ENCODE measurements around the gene RPTOR. TPM values are rescaled to one million over a fixed set of nuclear protein-coding genes. Genes with fewer than 3 reads are reported as not detected.
"Not testable (repeated sequence)": the region's sequence is repeated elsewhere in the genome, so short reads cannot be mapped to it uniquely, and the experiment has no call there.

Gene RPTOR
- total RNA-seq, 2 experiments from 2014 or later: 53.1 to 54.0 TPM

DNA sequence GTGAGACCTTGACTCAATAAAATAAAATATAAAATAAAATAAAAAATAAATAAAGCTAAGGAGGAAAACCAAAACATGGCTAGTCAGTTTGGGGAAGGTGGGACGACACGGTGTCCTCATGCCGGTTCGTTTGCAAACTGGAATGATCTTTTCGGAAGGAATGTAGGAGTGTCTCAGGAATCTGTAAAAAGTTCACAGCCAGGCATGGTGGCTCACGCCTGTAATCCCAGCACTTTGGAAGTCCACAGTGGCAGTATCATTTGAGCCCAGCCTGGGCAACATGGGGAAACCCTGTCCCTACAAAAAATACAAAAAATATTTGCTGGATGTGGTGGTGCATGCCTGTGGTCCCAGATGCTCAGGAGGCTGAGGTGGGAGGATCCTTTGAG lies 14.7 kb upstream of the RPTOR start:
- no peak overlapping the region for H3K27ac Mint-ChIP-seq

DNA sequence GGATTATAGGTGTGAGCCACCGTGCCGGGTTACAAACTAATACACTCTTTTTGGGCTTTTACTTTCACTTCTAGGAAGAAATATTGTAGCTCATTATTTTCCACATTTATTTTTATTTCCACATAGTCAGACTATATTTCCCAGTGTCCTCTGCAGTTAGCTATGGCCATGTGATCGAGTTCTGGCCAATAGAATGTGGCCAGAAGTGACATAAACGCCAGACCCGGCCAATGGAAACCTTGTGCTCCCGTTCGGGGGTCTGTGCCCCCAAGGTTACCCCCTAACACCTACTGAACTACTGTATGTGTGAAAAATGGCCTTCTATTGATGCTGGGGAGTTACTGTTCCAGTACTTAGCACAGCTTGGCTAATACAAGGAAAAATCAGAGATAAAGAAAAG lies 13.2 kb upstream of the RPTOR start:
- no peak for DNase-seq
- CTCF ChIA-PET: interaction anchor here (1.3 to 1.9 kb wide), 2 partner anchors 58 to 368 kb away, joined by 3 to 4 read pairs; no protein-coding TSS in a partner anchor

More for the DNA sequence above, 14.7 kb upstream of the RPTOR start:
- H3K4me3 Mint-ChIP-seq: no peak overlapping the region
- no peaks in the 10 kb centered on the region for H3K36me3 Mint-ChIP-seq (ENCODE audit: low read depth)
- ChIA-PET CTCF (interaction anchor here (0.7 kb wide), 1 partner anchor 103 kb away, joined by 3 read pairs; no protein-coding TSS in a partner anchor), POLR2A (interaction anchor here (1.0 kb wide), 1 partner anchor 79 kb away, joined by 3 read pairs; no protein-coding TSS in a partner anchor)
- no peaks in the 10 kb centered on the region for H3K9me3 Mint-ChIP-seq (ENCODE audit: insufficient read depth)
- DNase-seq (no peak), ATAC-seq (no peak)
- H3K27me3 Mint-ChIP-seq (ENCODE audit: low read depth): peaks cover 18% of the 10 kb centered on the region
- no peaks in the 10 kb centered on the region for H3K4me1 Mint-ChIP-seq (ENCODE audit: low read depth)

DNA sequence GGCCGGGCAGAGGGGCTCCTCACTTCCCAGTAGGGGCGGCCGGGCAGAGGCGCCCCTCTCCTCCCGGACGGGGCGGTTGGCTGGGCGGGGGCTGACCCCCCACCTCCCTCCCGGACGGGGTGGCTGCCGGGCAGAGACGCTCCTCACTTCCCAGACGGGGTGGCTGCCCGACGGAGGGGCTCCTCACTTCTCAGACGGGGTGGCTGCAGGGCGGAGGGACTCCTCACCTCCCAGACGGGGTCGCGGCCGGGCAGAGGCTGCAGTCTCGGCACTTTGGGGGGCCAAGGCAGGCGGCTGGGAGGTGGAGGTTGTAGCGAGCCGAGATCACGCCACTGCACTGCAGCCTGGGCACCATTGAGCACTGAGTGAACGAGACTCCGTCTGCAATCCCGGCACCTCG lies 7.3 kb upstream of the RPTOR start:
- DNase-seq; H3K9me3 Mint-ChIP-seq (ENCODE audit: insufficient read depth); H3K27me3 Mint-ChIP-seq (ENCODE audit: low read depth); POLR2A ChIA-PET; H3K4me3 Mint-ChIP-seq; ATAC-seq; H3K36me3 Mint-ChIP-seq (ENCODE audit: low read depth); CTCF ChIA-PET; H3K4me1 Mint-ChIP-seq (ENCODE audit: low read depth); H3K27ac Mint-ChIP-seq: not testable (repeated sequence)

More for the DNA sequence above, 13.2 kb upstream of the RPTOR start:
- no peaks in the 10 kb centered on the region for H3K36me3 Mint-ChIP-seq (ENCODE audit: low read depth)
- no peaks in the 10 kb centered on the region for H3K9me3 Mint-ChIP-seq (ENCODE audit: insufficient read depth)
- no peak overlapping the region for H3K27ac Mint-ChIP-seq
- POLR2A ChIA-PET: no interaction called here
- no peak overlapping the region for H3K4me3 Mint-ChIP-seq
- H3K4me1 Mint-ChIP-seq (ENCODE audit: low read depth): no peaks in the 10 kb centered on the region
- H3K27me3 Mint-ChIP-seq (ENCODE audit: low read depth): peaks cover 11% of the 10 kb centered on the region
- no peak for ATAC-seq

DNA sequence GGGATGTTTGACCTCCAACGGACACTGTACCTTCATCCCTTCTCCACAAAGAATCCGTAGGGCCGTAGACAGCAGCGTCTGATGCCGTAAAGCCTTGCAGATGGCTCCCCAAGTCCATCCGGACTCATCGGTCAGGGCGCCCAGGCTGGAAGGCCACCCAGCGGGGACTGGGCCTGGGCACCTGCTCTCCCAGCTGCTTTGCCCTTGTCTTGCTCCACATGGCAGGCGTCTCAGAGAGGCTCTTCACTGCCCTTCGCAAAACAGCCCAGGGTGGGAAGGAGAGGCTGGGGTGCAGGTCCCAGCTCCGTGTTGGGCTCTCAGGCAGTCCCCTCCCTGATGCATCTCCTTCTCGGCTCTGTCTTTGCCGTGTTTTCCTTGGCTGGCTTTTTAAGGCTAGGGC lies 6.2 kb upstream of the RPTOR start:
- Mint-ChIP-seq H3K4me1 (ENCODE audit: low read depth) (peaks cover 6% of the 10 kb centered on the region), H3K27ac (no peak overlapping the region), H3K36me3 (ENCODE audit: low read depth) (no peaks in the 10 kb centered on the region), H3K9me3 (ENCODE audit: insufficient read depth) (no peaks in the 10 kb centered on the region), H3K4me3 (no peak overlapping the region), H3K27me3 (ENCODE audit: low read depth) (peaks cover 7% of the 10 kb centered on the region)
- CTCF ChIA-PET: interaction anchor here (1.2 kb wide), 1 partner anchor 24 kb away, joined by 3 read pairs; no protein-coding TSS in a partner anchor
- ATAC-seq (no peak), DNase-seq (no peak)
- POLR2A ChIA-PET: no interaction called here

DNA sequence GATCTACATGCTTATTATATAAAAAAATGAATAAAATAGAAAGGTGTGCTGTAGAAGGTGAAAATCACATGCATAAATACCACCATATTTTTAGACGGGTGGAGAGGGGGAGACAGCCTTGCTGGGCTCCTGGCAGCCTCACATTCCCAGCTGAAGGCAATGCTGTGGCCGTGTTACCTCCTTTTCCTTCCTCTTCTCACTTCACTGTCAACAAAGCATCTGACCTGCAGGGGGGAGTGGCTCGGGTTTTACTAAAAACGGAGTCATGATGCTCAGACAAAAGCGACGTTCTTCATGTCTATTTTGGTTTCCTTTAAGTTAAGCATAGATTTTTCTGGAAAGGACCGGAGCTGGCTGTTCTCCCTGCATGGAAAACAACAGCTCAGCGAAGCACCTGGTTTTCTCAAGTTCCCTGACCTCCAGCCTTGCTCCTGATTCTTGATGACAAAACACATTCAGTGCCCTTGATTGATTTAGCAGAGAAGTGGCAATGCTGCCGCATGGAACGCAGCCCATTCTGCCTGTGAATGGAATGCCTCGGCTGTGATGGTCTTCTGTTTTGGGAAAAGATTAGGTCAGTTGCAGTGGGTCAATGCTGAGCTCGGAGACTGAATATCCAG lies 5.5 kb upstream of the RPTOR start:
- Mint-ChIP-seq H3K4me1 (ENCODE audit: low read depth) (peaks cover 9% of the 10 kb centered on the region), H3K4me3 (no peak overlapping the region), H3K9me3 (ENCODE audit: insufficient read depth) (no peaks in the 10 kb centered on the region), H3K27ac (no peak overlapping the region), H3K36me3 (ENCODE audit: low read depth) (no peaks in the 10 kb centered on the region), H3K27me3 (ENCODE audit: low read depth) (peaks cover 7% of the 10 kb centered on the region)
- DNase-seq (peak; percentile 36), ATAC-seq (no peak)
- POLR2A ChIA-PET: no interaction called here
- CTCF ChIA-PET: interaction anchor here (1.2 to 1.7 kb wide), 2 partner anchors 24 to 37 kb away, joined by 3 read pairs; no protein-coding TSS in a partner anchor

DNA sequence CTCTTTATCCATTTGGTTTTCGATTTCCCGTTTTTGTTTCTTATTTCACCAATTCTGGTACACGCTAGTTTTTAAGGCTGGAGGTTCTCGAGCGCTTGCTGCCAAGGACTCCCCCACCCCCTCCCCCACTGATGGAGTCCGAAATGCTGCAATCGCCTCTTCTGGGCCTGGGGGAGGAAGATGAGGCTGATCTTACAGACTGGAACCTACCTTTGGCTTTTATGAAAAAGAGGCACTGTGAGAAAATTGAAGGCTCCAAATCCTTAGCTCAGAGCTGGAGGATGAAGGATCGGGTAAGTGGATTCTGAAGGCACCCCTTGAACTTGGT lies 825 bp downstream of the RPTOR start:
- peaks cover 5% of the 10 kb centered on the region for H3K36me3 Mint-ChIP-seq (ENCODE audit: low read depth)
- H3K27me3 Mint-ChIP-seq (ENCODE audit: low read depth): no peaks in the 10 kb centered on the region
- DNase-seq (no peak), ATAC-seq (no peak)
- ChIA-PET CTCF (interaction anchor here (1.1 to 2.4 kb wide), 5 partner anchors 23 to 130 kb away, joined by 3 to 11 read pairs (median 3); no protein-coding TSS in a partner anchor), POLR2A (interaction anchor here (0.9 to 2.0 kb wide), 3 partner anchors 19 to 118 kb away, joined by 3 to 8 read pairs (median 3); no protein-coding TSS in a partner anchor)
- peak overlapping the region; percentile 91 for H3K4me3 Mint-ChIP-seq
- peaks cover 32% of the 10 kb centered on the region for H3K4me1 Mint-ChIP-seq (ENCODE audit: low read depth)
- peak overlapping the region; percentile 93 for H3K27ac Mint-ChIP-seq
- no peaks in the 10 kb centered on the region for H3K9me3 Mint-ChIP-seq (ENCODE audit: insufficient read depth)

DNA sequence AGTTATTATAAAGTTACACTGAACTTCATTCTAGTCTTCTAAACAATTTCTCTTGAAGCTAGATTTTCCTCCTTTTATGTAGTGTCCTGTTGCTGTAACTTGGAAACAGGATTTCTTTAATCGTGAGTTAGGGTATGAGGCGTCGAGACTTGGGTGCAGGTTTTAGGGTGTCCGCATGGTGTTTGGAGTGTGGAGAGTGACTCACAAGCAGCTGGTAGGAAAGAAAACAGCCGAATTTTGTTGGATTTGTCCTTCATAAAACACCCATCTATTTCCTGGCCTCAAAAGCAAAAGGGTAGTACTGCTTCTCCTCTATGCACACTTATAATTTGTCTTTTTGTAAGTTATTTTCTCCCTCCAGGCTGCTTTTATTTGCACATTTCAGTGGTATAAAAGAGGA lies 1.6 kb downstream of the RPTOR start:
- Mint-ChIP-seq H3K4me1 (ENCODE audit: low read depth) (peaks cover 32% of the 10 kb centered on the region), H3K9me3 (ENCODE audit: insufficient read depth) (no peaks in the 10 kb centered on the region), H3K27ac (no peak overlapping the region), H3K27me3 (ENCODE audit: low read depth) (no peaks in the 10 kb centered on the region), H3K4me3 (peak overlapping the region; percentile 91), H3K36me3 (ENCODE audit: low read depth) (peaks cover 5% of the 10 kb centered on the region)
- ATAC-seq (no peak), DNase-seq (no peak)
- ChIA-PET POLR2A (interaction anchor here (2.0 kb wide), 1 partner anchor 92 kb away, joined by 8 read pairs; no protein-coding TSS in a partner anchor), CTCF (interaction anchor here (1.2 to 2.4 kb wide), 3 partner anchors 29 to 353 kb away, joined by 3 to 11 read pairs (median 5); no protein-coding TSS in a partner anchor)

DNA sequence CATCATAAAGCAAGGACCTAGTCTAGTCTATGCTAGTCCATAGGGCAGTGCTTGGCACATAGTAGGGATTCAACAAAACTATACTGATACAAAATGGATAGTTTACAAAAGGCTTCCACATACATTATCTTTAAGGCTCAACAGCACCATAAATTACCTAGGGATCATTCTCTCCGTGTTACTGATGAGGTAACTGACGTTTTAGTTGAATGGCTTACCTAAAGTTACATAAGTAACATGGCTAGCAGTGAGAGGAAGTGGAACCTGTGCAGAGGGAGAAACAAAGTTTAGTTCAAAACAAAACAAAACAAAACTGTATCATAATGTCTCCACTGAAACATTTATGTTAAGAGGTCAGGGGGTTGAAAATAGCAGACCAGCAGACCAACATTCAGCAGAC lies 7.9 kb downstream of the RPTOR start:
- no peak overlapping the region for H3K4me3 Mint-ChIP-seq
- ChIA-PET POLR2A (no interaction called here), CTCF (no interaction called here)
- H3K4me1 Mint-ChIP-seq (ENCODE audit: low read depth): peaks cover 8% of the 10 kb centered on the region
- H3K36me3 Mint-ChIP-seq (ENCODE audit: low read depth): peaks cover 5% of the 10 kb centered on the region
- no peak for DNase-seq
- ATAC-seq: no peak
- no peaks in the 10 kb centered on the region for H3K9me3 Mint-ChIP-seq (ENCODE audit: insufficient read depth)
- H3K27me3 Mint-ChIP-seq (ENCODE audit: low read depth): no peaks in the 10 kb centered on the region
- no peak overlapping the region for H3K27ac Mint-ChIP-seq

DNA sequence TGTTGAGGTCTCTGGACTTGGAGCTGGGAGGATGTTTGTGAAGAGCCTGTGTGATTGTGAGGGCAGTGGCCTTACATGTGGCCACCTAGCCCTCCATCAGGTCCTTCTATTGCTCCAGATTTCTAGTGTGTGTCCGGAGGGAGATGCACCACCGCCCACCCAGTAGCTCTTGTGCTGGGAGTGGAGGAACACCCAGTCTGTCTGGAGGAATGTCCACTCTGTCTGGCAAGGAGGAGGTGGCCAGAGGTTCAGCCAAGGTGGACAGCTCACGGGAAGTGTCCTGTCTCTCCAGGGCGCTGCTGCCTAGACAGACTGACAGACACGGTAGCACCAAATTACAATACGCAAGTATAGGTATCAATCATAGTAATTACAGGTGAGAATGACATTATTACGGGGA lies 10.6 kb downstream of the RPTOR start:
- peaks cover 4% of the 10 kb centered on the region for H3K36me3 Mint-ChIP-seq (ENCODE audit: low read depth)
- no peak overlapping the region for H3K27ac Mint-ChIP-seq
- POLR2A ChIA-PET: no interaction called here
- no peak overlapping the region for H3K4me3 Mint-ChIP-seq
- no peaks in the 10 kb centered on the region for H3K27me3 Mint-ChIP-seq (ENCODE audit: low read depth)
- CTCF ChIA-PET: interaction anchor here (1.6 kb wide), 1 partner anchor 20 kb away, joined by 4 read pairs; no protein-coding TSS in a partner anchor
- no peak for DNase-seq
- no peak for ATAC-seq
- no peaks in the 10 kb centered on the region for H3K9me3 Mint-ChIP-seq (ENCODE audit: insufficient read depth)
- H3K4me1 Mint-ChIP-seq (ENCODE audit: low read depth): peaks cover 3% of the 10 kb centered on the region

DNA sequence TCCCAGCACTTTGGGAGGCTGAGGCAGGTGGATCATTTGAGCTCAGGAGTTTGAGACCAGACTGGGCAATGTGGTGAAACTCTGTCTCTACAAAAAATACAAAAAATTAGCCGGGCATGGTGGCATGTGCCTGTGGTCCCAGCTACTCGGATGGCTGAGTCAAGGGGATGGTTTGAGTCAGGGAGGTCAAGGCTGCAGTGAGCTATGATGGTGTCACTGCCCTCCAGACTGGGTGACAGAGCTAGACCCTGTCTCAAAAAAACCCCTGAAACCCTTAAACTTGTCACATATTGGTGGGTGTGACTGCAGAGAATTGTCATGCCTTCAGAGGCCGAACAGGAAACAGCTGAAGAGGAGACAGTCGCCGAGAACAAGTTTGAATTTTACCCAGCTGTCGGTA lies 13.4 kb downstream of the RPTOR start:
- Mint-ChIP-seq H3K27me3 (ENCODE audit: low read depth) (no peaks in the 10 kb centered on the region), H3K4me1 (ENCODE audit: low read depth) (peaks cover 1% of the 10 kb centered on the region), H3K9me3 (ENCODE audit: insufficient read depth) (no peaks in the 10 kb centered on the region), H3K27ac (no peak overlapping the region), H3K36me3 (ENCODE audit: low read depth) (peaks cover 4% of the 10 kb centered on the region), H3K4me3 (no peak overlapping the region)
- POLR2A ChIA-PET: no interaction called here
- no peak for DNase-seq
- CTCF ChIA-PET: interaction anchor here (1.5 to 1.7 kb wide), 2 partner anchors 18 to 131 kb away, joined by 4 to 5 read pairs; no protein-coding TSS in a partner anchor
- ATAC-seq: no peak

DNA sequence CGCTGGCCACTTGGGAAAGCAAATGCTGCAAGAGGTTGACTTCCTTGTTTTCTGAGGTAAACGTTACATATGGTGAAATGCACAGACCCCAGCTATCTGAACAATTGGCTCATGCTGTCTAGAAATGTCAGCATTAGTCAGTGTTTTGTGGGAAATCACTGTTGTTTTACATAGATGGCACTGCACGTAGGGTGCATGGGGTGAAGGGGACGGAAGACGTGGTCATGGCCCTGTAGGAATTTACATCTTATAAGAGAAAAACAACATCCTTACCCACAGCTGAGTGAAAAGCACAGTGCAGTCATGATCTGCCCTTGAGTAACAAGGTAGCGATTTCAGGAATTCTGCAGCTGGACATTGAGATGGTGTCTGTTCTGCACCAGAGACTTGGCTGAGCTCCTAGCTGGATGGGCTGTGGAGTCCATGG lies 15.2 kb downstream of the RPTOR start:
- DNase-seq: no peak
- H3K4me3 Mint-ChIP-seq: no peak overlapping the region
- H3K36me3 Mint-ChIP-seq (ENCODE audit: low read depth): no peaks in the 10 kb centered on the region
- CTCF ChIA-PET: interaction anchor here (1.1 to 1.3 kb wide), 2 partner anchors 12 to 16 kb away, joined by 4 to 5 read pairs; no protein-coding TSS in a partner anchor
- no peaks in the 10 kb centered on the region for H3K27me3 Mint-ChIP-seq (ENCODE audit: low read depth)
- no peaks in the 10 kb centered on the region for H3K9me3 Mint-ChIP-seq (ENCODE audit: insufficient read depth)
- ATAC-seq: no peak
- POLR2A ChIA-PET: interaction anchor here (0.6 kb wide), 1 partner anchor 165 kb away, joined by 3 read pairs; no protein-coding TSS in a partner anchor
- H3K27ac Mint-ChIP-seq: no peak overlapping the region
- H3K4me1 Mint-ChIP-seq (ENCODE audit: low read depth): peaks cover 4% of the 10 kb centered on the region

DNA sequence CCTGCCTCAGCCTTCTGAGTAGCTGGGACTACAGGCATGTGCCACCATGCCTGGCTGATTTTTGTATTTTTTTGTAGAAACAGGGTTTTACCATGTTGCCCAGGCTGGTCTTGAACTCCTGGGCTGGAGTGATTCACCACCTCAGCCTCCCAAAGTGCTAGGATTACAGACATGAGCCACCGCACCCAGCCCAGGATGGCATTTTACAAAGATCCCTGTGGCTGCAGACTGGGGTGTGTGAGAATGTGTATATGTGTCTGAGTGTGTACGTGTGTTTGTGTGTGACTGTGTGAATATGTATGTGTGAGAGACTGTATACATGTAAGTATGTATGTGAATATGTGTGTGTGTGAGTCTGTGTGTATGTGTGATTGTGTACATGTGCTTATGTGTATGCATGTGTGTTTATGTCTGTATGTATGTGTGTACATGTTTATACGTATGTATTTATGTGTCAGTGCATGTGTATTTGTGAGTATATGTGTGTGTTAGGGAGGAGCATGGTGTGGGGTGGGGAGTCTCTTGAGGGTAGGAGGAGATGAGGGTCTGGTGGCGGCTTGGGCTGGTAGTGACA lies 17.0 kb downstream of the RPTOR start:
- H3K4me3 Mint-ChIP-seq: no peak overlapping the region
- no peak overlapping the region for H3K27ac Mint-ChIP-seq
- H3K4me1 Mint-ChIP-seq (ENCODE audit: low read depth): peaks cover 4% of the 10 kb centered on the region
- no peaks in the 10 kb centered on the region for H3K36me3 Mint-ChIP-seq (ENCODE audit: low read depth)
- CTCF ChIA-PET: interaction anchor here (1.5 kb wide), 1 partner anchor 14 kb away, joined by 4 read pairs; no protein-coding TSS in a partner anchor
- ATAC-seq (no peak), DNase-seq (no peak)
- POLR2A ChIA-PET: no interaction called here
- H3K9me3 Mint-ChIP-seq (ENCODE audit: insufficient read depth): no peaks in the 10 kb centered on the region
- no peaks in the 10 kb centered on the region for H3K27me3 Mint-ChIP-seq (ENCODE audit: low read depth)

Measured in activated CD8-positive, alpha-beta T cell treated with anti-CD3 and anti-CD28 coated beads, Interleukin-2, amount 10 ng/mL, durations not matched to agents 7 days and 5 days (primary cell).